HEK293 (cell line): ENCODE measurements around the gene AFDN.

Source experiments
- HOXA7 ChIP-seq: sonication (generic); formaldehyde crosslinking; IDR thresholded peaks from 2 replicates; pipeline ENCODE4 v1.8.1; 2022; ENCODE audit warnings: missing genetic modification reagents, borderline replicate concordance
- KLF16 ChIP-seq: fragments of 450-650 bp; formaldehyde crosslinking; IDR thresholded peaks from 2 replicates; pipeline ENCODE4 v1.5.1; 2017; ENCODE audit warnings: missing biosample characterization, missing genetic modification characterization
- KLF8 ChIP-seq: fragments of 450-650 bp; formaldehyde crosslinking; IDR thresholded peaks from 2 replicates; pipeline ENCODE4 v1.5.1; 2016; ENCODE audit warnings: missing biosample characterization, missing genetic modification characterization
- PRDM1 ChIP-seq: fragments of 450-650 bp; formaldehyde crosslinking; IDR thresholded peaks from 2 replicates; pipeline ENCODE4; 2016; ENCODE audit warnings: missing biosample characterization, missing genetic modification characterization
- ZNF112 ChIP-seq: fragments of 450-650 bp; formaldehyde crosslinking; IDR thresholded peaks from 2 replicates; pipeline ENCODE4 v1.5.0; 2017; ENCODE audit warnings: missing biosample characterization, missing genetic modification characterization
- ZNF114 ChIP-seq: fragments of 450-650 bp; formaldehyde crosslinking; IDR thresholded peaks from 2 replicates; pipeline ENCODE4 v1.5.0; 2017; ENCODE audit warnings: missing biosample characterization, missing genetic modification characterization
- ZNF133 ChIP-seq: fragments of 450-650 bp; formaldehyde crosslinking; IDR thresholded peaks from 2 replicates; pipeline ENCODE4 v1.5.1; 2016; ENCODE audit warnings: missing biosample characterization, missing genetic modification characterization
- ZNF140 ChIP-seq: fragments of 450-650 bp; formaldehyde crosslinking; IDR thresholded peaks from 2 replicates; pipeline ENCODE4 v1.5.1; 2016; ENCODE audit warnings: missing biosample characterization, missing genetic modification characterization
- ZNF302 ChIP-seq: fragments of 450-650 bp; formaldehyde crosslinking; IDR thresholded peaks from 2 replicates; pipeline ENCODE4 v1.5.1; 2016; ENCODE audit warnings: missing biosample characterization, missing genetic modification characterization, low read depth
- ZNF311 ChIP-seq: fragments of 450-650 bp; formaldehyde crosslinking; IDR thresholded peaks from 2 replicates; pipeline ENCODE4 v1.5.1; 2017; ENCODE audit warnings: missing biosample characterization, missing genetic modification characterization, borderline replicate concordance
- ZNF354C ChIP-seq: fragments of 450-650 bp; formaldehyde crosslinking; IDR thresholded peaks from 2 replicates; pipeline ENCODE4 v1.5.1; 2016; ENCODE audit warnings: missing biosample characterization, missing genetic modification characterization, low read depth, borderline replicate concordance
- ZNF37A ChIP-seq: fragments of 450-650 bp; IDR thresholded peaks from 2 replicates; pipeline ENCODE4 v1.5.1; 2018; ENCODE audit warnings: missing biosample characterization, missing genetic modification characterization
- ZNF600 ChIP-seq: fragments of 450-650 bp; formaldehyde crosslinking; IDR thresholded peaks from 2 replicates; pipeline ENCODE4 v1.5.1; 2016; ENCODE audit warnings: missing biosample characterization, missing genetic modification characterization
- ZNF777 ChIP-seq: fragments of 450-650 bp; formaldehyde crosslinking; IDR thresholded peaks from 2 replicates; pipeline ENCODE4 v1.5.1; 2017; ENCODE audit warnings: missing biosample characterization, missing genetic modification characterization, borderline replicate concordance
- TF ChIP-seq, protein P1 (sequence below): fragments of 450-650 bp; formaldehyde crosslinking; IDR thresholded peaks from 2 replicates; pipeline ENCODE4 v1.5.1; 2016; ENCODE audit warnings: missing biosample characterization, missing genetic modification characterization, borderline replicate concordance
- TF ChIP-seq, protein P2 (sequence below): fragments of 450-650 bp; formaldehyde crosslinking; IDR thresholded peaks from 2 replicates; pipeline ENCODE4 v1.5.1; 2016; ENCODE audit warnings: missing biosample characterization, missing genetic modification characterization
- TF ChIP-seq, protein P3 (sequence below): fragments of 450-650 bp; formaldehyde crosslinking; IDR thresholded peaks from 2 replicates; pipeline ENCODE4 v1.5.1; 2016; ENCODE audit warnings: missing biosample characterization, missing genetic modification characterization
- TF ChIP-seq, protein P4 (sequence below): fragments of 450-650 bp; formaldehyde crosslinking; IDR thresholded peaks from 2 replicates; pipeline ENCODE4 v1.5.1; 2016; ENCODE audit warnings: missing biosample characterization, missing genetic modification characterization
- TF ChIP-seq, protein P5 (sequence below): fragments of 450-650 bp; formaldehyde crosslinking; IDR thresholded peaks from 2 replicates; pipeline ENCODE4 v1.5.1; 2017; ENCODE audit warnings: missing biosample characterization, missing genetic modification characterization
- TF ChIP-seq, protein P6 (sequence below): fragments of 450-650 bp; formaldehyde crosslinking; IDR thresholded peaks from 2 replicates; pipeline ENCODE4 v1.5.1; 2016; ENCODE audit warnings: missing biosample characterization, missing genetic modification characterization
- TF ChIP-seq, protein P7 (sequence below): fragments of 450-650 bp; formaldehyde crosslinking; IDR thresholded peaks from 2 replicates; pipeline ENCODE4 v1.5.1; 2017; ENCODE audit warnings: missing biosample characterization, missing genetic modification characterization
- TF ChIP-seq, protein P8 (sequence below): fragments of 450-650 bp; formaldehyde crosslinking; IDR thresholded peaks from 2 replicates; pipeline ENCODE4 v1.5.1; 2016; ENCODE audit warnings: missing biosample characterization, missing genetic modification characterization

AFDN gene

DNA sequence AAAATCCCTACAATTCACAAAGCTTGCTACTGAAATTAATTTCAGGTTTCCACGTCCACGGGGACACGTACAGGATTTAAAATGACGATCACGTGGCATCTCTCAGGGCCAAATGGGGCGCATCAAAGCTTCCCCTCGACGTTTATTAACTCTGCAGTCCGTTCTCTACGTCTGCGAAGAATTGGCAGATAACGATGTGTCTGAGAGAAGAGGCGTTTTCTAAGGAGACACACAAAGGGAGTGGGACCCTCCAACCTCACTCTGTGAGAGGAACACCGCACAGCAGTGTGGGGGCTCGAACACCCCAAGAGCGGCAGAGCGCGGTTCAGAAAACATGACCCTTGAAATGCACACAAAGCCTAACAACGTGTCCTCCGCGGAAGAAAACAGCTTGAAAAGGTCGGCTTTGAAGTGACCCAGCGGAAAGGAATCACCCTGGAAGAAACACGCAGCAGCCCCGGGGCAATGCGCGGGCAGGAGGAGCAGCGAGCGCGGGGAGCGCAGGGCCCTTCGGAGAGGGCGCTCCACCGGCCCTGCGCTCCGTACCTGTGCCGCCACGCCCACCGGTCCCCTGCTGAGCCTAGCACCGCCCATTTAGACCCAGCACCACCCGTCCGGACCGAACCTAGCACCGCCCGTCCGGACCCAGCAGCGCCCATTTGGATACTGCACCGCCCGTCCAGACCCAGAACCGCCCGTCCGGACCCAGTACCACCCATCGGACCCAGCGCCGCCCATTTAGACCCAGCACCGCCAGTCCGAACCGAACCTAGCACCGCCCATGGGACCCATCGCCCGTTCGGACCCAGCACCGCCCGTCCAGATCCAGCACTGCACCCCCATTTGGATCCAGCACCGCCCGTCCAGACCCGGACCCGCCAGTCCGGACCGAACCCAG, 1.1 kb upstream of the AFDN start (continued):
- TF ChIP-seq, protein P1, sequence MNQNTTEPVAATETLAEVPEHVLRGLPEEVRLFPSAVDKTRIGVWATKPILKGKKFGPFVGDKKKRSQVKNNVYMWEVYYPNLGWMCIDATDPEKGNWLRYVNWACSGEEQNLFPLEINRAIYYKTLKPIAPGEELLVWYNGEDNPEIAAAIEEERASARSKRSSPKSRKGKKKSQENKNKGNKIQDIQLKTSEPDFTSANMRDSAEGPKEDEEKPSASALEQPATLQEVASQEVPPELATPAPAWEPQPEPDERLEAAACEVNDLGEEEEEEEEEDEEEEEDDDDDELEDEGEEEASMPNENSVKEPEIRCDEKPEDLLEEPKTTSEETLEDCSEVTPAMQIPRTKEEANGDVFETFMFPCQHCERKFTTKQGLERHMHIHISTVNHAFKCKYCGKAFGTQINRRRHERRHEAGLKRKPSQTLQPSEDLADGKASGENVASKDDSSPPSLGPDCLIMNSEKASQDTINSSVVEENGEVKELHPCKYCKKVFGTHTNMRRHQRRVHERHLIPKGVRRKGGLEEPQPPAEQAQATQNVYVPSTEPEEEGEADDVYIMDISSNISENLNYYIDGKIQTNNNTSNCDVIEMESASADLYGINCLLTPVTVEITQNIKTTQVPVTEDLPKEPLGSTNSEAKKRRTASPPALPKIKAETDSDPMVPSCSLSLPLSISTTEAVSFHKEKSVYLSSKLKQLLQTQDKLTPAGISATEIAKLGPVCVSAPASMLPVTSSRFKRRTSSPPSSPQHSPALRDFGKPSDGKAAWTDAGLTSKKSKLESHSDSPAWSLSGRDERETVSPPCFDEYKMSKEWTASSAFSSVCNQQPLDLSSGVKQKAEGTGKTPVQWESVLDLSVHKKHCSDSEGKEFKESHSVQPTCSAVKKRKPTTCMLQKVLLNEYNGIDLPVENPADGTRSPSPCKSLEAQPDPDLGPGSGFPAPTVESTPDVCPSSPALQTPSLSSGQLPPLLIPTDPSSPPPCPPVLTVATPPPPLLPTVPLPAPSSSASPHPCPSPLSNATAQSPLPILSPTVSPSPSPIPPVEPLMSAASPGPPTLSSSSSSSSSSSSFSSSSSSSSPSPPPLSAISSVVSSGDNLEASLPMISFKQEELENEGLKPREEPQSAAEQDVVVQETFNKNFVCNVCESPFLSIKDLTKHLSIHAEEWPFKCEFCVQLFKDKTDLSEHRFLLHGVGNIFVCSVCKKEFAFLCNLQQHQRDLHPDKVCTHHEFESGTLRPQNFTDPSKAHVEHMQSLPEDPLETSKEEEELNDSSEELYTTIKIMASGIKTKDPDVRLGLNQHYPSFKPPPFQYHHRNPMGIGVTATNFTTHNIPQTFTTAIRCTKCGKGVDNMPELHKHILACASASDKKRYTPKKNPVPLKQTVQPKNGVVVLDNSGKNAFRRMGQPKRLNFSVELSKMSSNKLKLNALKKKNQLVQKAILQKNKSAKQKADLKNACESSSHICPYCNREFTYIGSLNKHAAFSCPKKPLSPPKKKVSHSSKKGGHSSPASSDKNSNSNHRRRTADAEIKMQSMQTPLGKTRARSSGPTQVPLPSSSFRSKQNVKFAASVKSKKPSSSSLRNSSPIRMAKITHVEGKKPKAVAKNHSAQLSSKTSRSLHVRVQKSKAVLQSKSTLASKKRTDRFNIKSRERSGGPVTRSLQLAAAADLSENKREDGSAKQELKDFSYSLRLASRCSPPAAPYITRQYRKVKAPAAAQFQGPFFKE: no peak
- TF ChIP-seq ZNF133 (tag by site-specific recombination) (no peak), ZNF600 (tag by site-specific recombination) (no peak; the same call in 1 of the 2 replicates), ZNF302 (tag by site-specific recombination) (no peak), ZNF777 (tag by site-specific recombination) (no peak), ZNF37A (tag by site-specific recombination) (no peak), ZNF140 (no peak), ZNF114 (no peak), ZNF311 (tag by site-specific recombination) (no peak), PRDM1 (tag by site-specific recombination) (no peak), KLF8 (tag by site-specific recombination) (0 out of 2 replicates have a peak, but pooled peaks have one; percentile 24), KLF16 (peak; percentile 36; the same call in 1 of the 2 replicates), ZNF112 (tag by site-specific recombination) (no peak), ZNF354C (tag by site-specific recombination) (no peak), HOXA7 (CRISPR knock-in tag) (no peak)
- TF ChIP-seq, protein P2, sequence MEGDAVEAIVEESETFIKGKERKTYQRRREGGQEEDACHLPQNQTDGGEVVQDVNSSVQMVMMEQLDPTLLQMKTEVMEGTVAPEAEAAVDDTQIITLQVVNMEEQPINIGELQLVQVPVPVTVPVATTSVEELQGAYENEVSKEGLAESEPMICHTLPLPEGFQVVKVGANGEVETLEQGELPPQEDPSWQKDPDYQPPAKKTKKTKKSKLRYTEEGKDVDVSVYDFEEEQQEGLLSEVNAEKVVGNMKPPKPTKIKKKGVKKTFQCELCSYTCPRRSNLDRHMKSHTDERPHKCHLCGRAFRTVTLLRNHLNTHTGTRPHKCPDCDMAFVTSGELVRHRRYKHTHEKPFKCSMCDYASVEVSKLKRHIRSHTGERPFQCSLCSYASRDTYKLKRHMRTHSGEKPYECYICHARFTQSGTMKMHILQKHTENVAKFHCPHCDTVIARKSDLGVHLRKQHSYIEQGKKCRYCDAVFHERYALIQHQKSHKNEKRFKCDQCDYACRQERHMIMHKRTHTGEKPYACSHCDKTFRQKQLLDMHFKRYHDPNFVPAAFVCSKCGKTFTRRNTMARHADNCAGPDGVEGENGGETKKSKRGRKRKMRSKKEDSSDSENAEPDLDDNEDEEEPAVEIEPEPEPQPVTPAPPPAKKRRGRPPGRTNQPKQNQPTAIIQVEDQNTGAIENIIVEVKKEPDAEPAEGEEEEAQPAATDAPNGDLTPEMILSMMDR: peak; percentile 30
- TF ChIP-seq, protein P3, sequence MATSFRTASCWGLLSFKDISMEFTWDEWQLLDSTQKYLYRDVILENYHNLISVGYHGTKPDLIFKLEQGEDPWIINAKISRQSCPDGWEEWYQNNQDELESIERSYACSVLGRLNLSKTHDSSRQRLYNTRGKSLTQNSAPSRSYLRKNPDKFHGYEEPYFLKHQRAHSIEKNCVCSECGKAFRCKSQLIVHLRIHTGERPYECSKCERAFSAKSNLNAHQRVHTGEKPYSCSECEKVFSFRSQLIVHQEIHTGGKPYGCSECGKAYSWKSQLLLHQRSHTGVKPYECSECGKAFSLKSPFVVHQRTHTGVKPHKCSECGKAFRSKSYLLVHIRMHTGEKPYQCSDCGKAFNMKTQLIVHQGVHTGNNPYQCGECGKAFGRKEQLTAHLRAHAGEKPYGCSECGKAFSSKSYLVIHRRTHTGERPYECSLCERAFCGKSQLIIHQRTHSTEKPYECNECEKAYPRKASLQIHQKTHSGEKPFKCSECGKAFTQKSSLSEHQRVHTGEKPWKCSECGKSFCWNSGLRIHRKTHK: no peak
- TF ChIP-seq, protein P4, sequence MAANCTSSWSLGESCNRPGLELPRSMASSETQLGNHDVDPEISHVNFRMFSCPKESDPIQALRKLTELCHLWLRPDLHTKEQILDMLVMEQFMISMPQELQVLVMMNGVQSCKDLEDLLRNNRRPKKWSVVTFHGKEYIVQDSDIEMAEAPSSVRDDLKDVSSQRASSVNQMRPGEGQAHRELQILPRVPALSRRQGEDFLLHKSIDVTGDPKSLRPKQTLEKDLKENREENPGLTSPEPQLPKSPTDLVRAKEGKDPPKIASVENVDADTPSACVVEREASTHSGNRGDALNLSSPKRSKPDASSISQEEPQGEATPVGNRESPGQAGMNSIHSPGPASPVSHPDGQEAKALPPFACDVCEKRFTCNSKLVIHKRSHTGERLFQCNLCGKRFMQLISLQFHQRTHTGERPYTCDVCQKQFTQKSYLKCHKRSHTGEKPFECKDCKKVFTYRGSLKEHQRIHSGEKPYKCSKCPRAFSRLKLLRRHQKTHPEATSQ: no peak
- TF ChIP-seq, protein P5, sequence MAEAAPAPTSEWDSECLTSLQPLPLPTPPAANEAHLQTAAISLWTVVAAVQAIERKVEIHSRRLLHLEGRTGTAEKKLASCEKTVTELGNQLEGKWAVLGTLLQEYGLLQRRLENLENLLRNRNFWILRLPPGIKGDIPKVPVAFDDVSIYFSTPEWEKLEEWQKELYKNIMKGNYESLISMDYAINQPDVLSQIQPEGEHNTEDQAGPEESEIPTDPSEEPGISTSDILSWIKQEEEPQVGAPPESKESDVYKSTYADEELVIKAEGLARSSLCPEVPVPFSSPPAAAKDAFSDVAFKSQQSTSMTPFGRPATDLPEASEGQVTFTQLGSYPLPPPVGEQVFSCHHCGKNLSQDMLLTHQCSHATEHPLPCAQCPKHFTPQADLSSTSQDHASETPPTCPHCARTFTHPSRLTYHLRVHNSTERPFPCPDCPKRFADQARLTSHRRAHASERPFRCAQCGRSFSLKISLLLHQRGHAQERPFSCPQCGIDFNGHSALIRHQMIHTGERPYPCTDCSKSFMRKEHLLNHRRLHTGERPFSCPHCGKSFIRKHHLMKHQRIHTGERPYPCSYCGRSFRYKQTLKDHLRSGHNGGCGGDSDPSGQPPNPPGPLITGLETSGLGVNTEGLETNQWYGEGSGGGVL (tag by site-specific recombination): no peak
- TF ChIP-seq, protein P6, sequence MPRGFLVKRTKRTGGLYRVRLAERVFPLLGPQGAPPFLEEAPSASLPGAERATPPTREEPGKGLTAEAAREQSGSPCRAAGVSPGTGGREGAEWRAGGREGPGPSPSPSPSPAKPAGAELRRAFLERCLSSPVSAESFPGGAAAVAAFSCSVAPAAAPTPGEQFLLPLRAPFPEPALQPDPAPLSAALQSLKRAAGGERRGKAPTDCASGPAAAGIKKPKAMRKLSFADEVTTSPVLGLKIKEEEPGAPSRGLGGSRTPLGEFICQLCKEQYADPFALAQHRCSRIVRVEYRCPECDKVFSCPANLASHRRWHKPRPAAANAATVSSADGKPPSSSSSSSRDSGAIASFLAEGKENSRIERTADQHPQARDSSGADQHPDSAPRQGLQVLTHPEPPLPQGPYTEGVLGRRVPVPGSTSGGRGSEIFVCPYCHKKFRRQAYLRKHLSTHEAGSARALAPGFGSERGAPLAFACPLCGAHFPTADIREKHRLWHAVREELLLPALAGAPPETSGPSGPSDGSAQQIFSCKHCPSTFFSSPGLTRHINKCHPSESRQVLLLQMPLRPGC: no peak
- TF ChIP-seq, protein P7, sequence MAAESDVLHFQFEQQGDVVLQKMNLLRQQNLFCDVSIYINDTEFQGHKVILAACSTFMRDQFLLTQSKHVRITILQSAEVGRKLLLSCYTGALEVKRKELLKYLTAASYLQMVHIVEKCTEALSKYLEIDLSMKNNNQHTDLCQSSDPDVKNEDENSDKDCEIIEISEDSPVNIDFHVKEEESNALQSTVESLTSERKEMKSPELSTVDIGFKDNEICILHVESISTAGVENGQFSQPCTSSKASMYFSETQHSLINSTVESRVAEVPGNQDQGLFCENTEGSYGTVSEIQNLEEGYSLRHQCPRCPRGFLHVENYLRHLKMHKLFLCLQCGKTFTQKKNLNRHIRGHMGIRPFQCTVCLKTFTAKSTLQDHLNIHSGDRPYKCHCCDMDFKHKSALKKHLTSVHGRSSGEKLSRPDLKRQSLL (tag by site-specific recombination): no peak
- TF ChIP-seq, protein P8, sequence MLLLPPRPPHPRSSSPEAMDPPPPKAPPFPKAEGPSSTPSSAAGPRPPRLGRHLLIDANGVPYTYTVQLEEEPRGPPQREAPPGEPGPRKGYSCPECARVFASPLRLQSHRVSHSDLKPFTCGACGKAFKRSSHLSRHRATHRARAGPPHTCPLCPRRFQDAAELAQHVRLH: no peak
